HepG2 (cell line): ENCODE results near the gene AADACL4. TPM values are rescaled to one million over a fixed set of nuclear protein-coding genes. Genes with fewer than 3 reads are reported as not detected.

ENCODE experiments used
- ATAC-seq: fragments of 200-7000 bp; cut with Tn5 transposase; 3 replicates; pipeline ENCODE4 v1.9.1; 2020; ENCODE audit warnings: mild to moderate bottlenecking, moderate library complexity
- BruUV-seq: library from RNA; stranded (reverse); fragments of 400-500 nt; replicated peaks from 2 replicates; lab custom pipeline; 2021; lab: Mats Ljungman, UMichigan
- CTCF ChIA-PET: fragments of 300-600 bp; formaldehyde crosslinking; extraction: SDS; loops from one replicate; lab custom pipeline; 2021; ENCODE audit warnings: low total read pairs, inconsistent platforms, low intra/inter-chr PET ratio; lab: Yijun Ruan, JAX
- POLR2A ChIA-PET: fragments of 350-600 bp; sonication (Branson Sonifier 250); formaldehyde crosslinking; loops from one replicate; lab custom pipeline; 2020; ENCODE audit warnings: antibody characterized with exemption, inconsistent platforms; lab: Yijun Ruan, JAX
- DNase-seq: peaks from one replicate; pipeline ENCODE4 v3.0.0-alpha.2; 2015; ENCODE audit warnings: low spot score
- FAIRE-seq: peaks from 3 replicates; lab custom pipeline; 2011; peaks lifted over from hg19 to GRCh38; lab: Jason Lieb, UNC
- H2AFZ ChIP-seq: one replicate; pipeline ENCODE4 v1.6.1; 2011; ENCODE audit warnings: low read length, inconsistent platforms
- H3K27ac ChIP-seq: fragments of 300-600 bp; 3 replicates; pipeline ENCODE4 v1.8.0; 2011; ENCODE audit warnings: mixed run types, mild to moderate bottlenecking, mixed read lengths, low read length, inconsistent platforms; ENCODE audit not compliant: insufficient read depth; ENCODE audit errors: extremely low read length
- H3K27me3 ChIP-seq, 2 experiments: fragments of 200-600 bp in 1 of 2; 2 replicates in 1 of 2; 3 replicates in 1 of 2; pipeline versions ENCODE4 v1.6.0 to v1.8.0; 2011; ENCODE audit warnings: low read length in 2 of 2, mild to moderate bottlenecking in 2 of 2, moderate library complexity in 2 of 2, inconsistent platforms in 1 of 2; ENCODE audit not compliant: insufficient read depth in 2 of 2, control insufficient read depth in 1 of 2
- H3K36me3 ChIP-seq, 2 experiments: fragments of 200-600 bp in 1 of 2; replicated peaks in 1 of 2; 2 replicates in 1 of 2; 3 replicates in 1 of 2; pipeline versions ENCODE4 v1.5.1 to v1.8.0; 2011; ENCODE audit warnings: low read length in 2 of 2, inconsistent platforms in 1 of 2; ENCODE audit not compliant: insufficient read depth in 2 of 2, control insufficient read depth in 1 of 2
- H3K4me1 ChIP-seq: 2 replicates; pipeline ENCODE4 v1.5.1; 2012; ENCODE audit warnings: low read length, inconsistent platforms; ENCODE audit not compliant: insufficient read depth
- H3K4me2 ChIP-seq: 2 replicates; pipeline ENCODE4 v1.6.0; 2011; ENCODE audit warnings: low read depth, low read length, inconsistent platforms
- H3K4me3 ChIP-seq, 3 experiments: fragments of 200-600 bp in 1 of 3; sonication (generic), shearing (Covaris generic) in 1 of 3; replicated peaks in 1 of 3; 2 replicates each; pipeline ENCODE4 v1.5.1; 2011 to 2016; ENCODE audit warnings: low read length in 3 of 3, inconsistent platforms in 2 of 3, low read depth in 2 of 3, mild to moderate bottlenecking in 2 of 3, control low read depth in 1 of 3, mixed read lengths in 1 of 3; ENCODE audit not compliant: insufficient read depth in 1 of 3
- H3K79me2 ChIP-seq: one replicate; pipeline ENCODE4 v1.6.1; 2011; ENCODE audit warnings: low read length, inconsistent platforms; ENCODE audit not compliant: insufficient read depth
- H3K9ac ChIP-seq: 2 replicates; pipeline ENCODE4 v1.6.0; 2011; ENCODE audit warnings: mild to moderate bottlenecking, low read depth, low read length, inconsistent platforms; ENCODE audit not compliant: insufficient read depth
- H3K9me3 ChIP-seq: 2 replicates; pipeline ENCODE4 v1.5.1; 2012; ENCODE audit warnings: mild to moderate bottlenecking, low read length
- H4K20me1 ChIP-seq: 2 replicates; pipeline ENCODE4 v1.6.0; 2011; ENCODE audit warnings: inconsistent platforms, mild to moderate bottlenecking, low read length, moderate library complexity; ENCODE audit not compliant: insufficient read depth
- ATM ChIP-seq: fragments of 450-650 bp; IDR thresholded peaks from 2 replicates; pipeline ENCODE4 v1.7.1; 2017; ENCODE audit warnings: mild to moderate bottlenecking, borderline replicate concordance
- BCL6 ChIP-seq: IDR thresholded peaks from 2 replicates; pipeline ENCODE4 v1.6.1; 2016; ENCODE audit warnings: missing genetic modification reagents, missing compliant biosample characterization
- NFIC ChIP-seq: IDR thresholded peaks from 2 replicates; pipeline ENCODE4 v1.6.1; 2012; ENCODE audit warnings: mild to moderate bottlenecking, low read length, inconsistent platforms
- POLR2A ChIP-seq, 2 experiments: IDR thresholded peaks; 2 replicates each; pipeline ENCODE4 v1.6.1; 2011; ENCODE audit warnings: low read depth in 2 of 2, low read length in 2 of 2, mild to moderate bottlenecking in 1 of 2, moderate library complexity in 1 of 2; ENCODE audit not compliant: insufficient read depth in 1 of 2
- RBFOX2 ChIP-seq: fragments of 200-400 bp; formaldehyde crosslinking; IDR thresholded peaks from 2 replicates; pipeline ENCODE4 v1.6.1; 2017; ENCODE audit warnings: low read depth, mild to moderate bottlenecking, low read length
- RFX1 ChIP-seq: fragments of 450-650 bp; IDR thresholded peaks from 2 replicates; pipeline ENCODE4 v1.6.1; 2017
- TCF12 ChIP-seq, 2 experiments: fragments of 450-650 bp in 1 of 2; sonication (generic) in 1 of 2; formaldehyde crosslinking in 1 of 2; IDR thresholded peaks; 2 replicates each; pipeline versions ENCODE4 v1.6.1 to v1.8.0; 2017 to 2022; ENCODE audit warnings: antibody characterized with exemption in 1 of 2, mild to moderate bottlenecking in 1 of 2, missing genetic modification reagents in 1 of 2, moderate library complexity in 1 of 2
- ZNF17 ChIP-seq: sonication (generic); formaldehyde crosslinking; IDR thresholded peaks from 2 replicates; pipeline ENCODE4 v1.5.0; 2020; ENCODE audit warnings: mild to moderate bottlenecking, missing genetic modification reagents
- ZNF382 ChIP-seq: sonication (generic); formaldehyde crosslinking; IDR thresholded peaks from 2 replicates; pipeline ENCODE4 v1.5.0; 2020; ENCODE audit warnings: missing genetic modification reagents, mild to moderate bottlenecking, borderline replicate concordance
- ZNF652 ChIP-seq: IDR thresholded peaks from 2 replicates; pipeline ENCODE4 v1.6.1; 2016; ENCODE audit warnings: low read depth, borderline replicate concordance
- WGBS: methylation state at CpG from one replicate; pipeline ENCODE4 v1.1.6; 2017; ENCODE audit warnings: low lambda C conversion rate; 5-methylcytosine and 5-hydroxymethylcytosine counted together
- in situ Hi-C: cut with HindIII; loops from 2 replicates; pipeline ENCODE4 v1.10.0; 2017; ENCODE audit warnings: low pct_unique_long_range_greater_than_20kb; ENCODE audit not compliant: extremely low pct_ligation_motif_present
- intact Hi-C: fragments of 100-400 bp; cut with micrococcal nuclease; formaldehyde crosslinking; loops from one replicate; pipeline ENCODE4 v1.10.0; 2022; ENCODE audit not compliant: unreplicated experiment
- polyA plus RNA-seq, 8 experiments: library from polyadenylated mRNA; depleted of rRNA in 3 of 8; stranded (reverse) in 7 of 8; unstranded in 1 of 8; fragments of >200 nt; fragmentation: Illumina TruSeq in 4 of 8; extraction: Trizol in 4 of 8; gene quantifications; 2 replicates each; pipeline versions ENCODE4 v1.2.1 to v1.2.3, GENCODE V29; 2011 to 2016; ENCODE audit warnings: low read depth in 4 of 8, missing spikeins in 1 of 8, mixed read lengths in 1 of 8; ENCODE audit not compliant: insufficient read depth in 1 of 8
- total RNA-seq, 5 experiments: library from RNA; depleted of rRNA; stranded (reverse); fragments of >200 nt; fragmentation: Illumina TruSeq; extraction: Trizol; gene quantifications; 2 replicates each; pipeline ENCODE4 v1.2.3, GENCODE V29; 2016; ENCODE audit warnings: low read depth in 1 of 5
- TF ChIP-seq, protein P1 (sequence below): sonication (generic); formaldehyde crosslinking; IDR thresholded peaks from 2 replicates; pipeline ENCODE4 v1.5.1; 2020; ENCODE audit warnings: mild to moderate bottlenecking, missing genetic modification reagents, moderate library complexity

AADACL4 gene
- total and polyA plus RNA-seq, 2 of the 13 experiments (the other 11 are each of a cell fraction or from before 2014, with no cell fraction given) = not detected

DNA sequence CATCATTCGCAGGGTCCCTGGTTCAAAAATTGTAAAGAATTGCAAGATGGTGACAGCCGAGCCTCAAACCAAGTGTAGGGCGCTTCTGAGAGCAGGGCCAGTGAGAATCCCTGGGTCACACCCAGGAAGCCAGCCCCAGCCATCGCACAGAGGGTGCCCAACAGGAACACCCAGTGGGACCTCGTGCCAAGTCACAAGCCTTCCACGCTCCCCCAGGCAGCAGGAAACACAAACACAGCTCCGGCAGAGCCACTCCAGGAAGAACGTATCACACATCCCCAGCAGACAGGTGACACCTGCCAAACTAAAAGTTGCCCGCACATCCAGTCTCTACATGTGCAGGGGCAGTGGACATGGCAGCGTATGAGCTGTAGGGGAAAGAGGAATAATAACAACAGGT is 46.1 kb upstream of the AADACL4 start (continued):
- TF ChIP-seq TCF12 (IDR thresholded peaks at IDR 0.05) = no peak
- no peak for TF ChIP-seq TCF12 (CRISPR knock-in tag; IDR thresholded peaks at IDR 0.05)
- no peak for TF ChIP-seq NFIC
- no peak for TF ChIP-seq ATM
- TF ChIP-seq ZNF17 = no peak
- TF ChIP-seq RFX1 = no peak
- no peak for TF ChIP-seq BCL6

DNA sequence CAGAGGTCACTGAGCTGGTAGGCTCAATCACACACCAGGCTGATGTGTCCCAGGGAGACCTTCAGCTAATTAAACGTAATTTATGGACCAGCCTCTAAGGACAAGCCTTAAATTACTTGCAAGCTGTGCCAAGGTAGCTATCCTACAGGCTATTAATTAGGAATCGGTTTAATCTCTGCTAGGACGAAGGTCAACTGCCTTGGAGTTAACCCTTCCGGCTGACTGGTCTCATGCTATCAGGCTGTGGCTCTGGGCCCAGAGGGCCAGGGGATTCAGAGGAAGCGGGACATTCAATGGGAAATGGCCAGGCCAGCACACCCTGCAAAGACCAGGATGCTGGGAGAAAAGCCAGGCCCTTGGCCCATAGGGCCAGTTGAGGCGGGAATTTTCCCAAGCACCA is 44.9 kb upstream of the AADACL4 start:
- peaks cover 88% of the 10 kb centered on the region for H4K20me1 ChIP-seq
- TF ChIP-seq POLR2A (IDR thresholded peaks at IDR 0.05; ENCODE audit: insufficient read depth in 1 of 2, low read depth in 2 of 2, low read length in 2 of 2) (peak in 1 of 2 experiments; percentile 26; a peak in 1 of 4 replicates), ZNF652 (CRISPR knock-in tag) (0 out of 2 replicates have a peak, but pooled peaks have one; percentile 24), RBFOX2 (peak; percentile 27; the same call in 1 of the 2 replicates), ZNF382 (CRISPR knock-in tag) (no peak)
- TF ChIP-seq, protein P1, sequence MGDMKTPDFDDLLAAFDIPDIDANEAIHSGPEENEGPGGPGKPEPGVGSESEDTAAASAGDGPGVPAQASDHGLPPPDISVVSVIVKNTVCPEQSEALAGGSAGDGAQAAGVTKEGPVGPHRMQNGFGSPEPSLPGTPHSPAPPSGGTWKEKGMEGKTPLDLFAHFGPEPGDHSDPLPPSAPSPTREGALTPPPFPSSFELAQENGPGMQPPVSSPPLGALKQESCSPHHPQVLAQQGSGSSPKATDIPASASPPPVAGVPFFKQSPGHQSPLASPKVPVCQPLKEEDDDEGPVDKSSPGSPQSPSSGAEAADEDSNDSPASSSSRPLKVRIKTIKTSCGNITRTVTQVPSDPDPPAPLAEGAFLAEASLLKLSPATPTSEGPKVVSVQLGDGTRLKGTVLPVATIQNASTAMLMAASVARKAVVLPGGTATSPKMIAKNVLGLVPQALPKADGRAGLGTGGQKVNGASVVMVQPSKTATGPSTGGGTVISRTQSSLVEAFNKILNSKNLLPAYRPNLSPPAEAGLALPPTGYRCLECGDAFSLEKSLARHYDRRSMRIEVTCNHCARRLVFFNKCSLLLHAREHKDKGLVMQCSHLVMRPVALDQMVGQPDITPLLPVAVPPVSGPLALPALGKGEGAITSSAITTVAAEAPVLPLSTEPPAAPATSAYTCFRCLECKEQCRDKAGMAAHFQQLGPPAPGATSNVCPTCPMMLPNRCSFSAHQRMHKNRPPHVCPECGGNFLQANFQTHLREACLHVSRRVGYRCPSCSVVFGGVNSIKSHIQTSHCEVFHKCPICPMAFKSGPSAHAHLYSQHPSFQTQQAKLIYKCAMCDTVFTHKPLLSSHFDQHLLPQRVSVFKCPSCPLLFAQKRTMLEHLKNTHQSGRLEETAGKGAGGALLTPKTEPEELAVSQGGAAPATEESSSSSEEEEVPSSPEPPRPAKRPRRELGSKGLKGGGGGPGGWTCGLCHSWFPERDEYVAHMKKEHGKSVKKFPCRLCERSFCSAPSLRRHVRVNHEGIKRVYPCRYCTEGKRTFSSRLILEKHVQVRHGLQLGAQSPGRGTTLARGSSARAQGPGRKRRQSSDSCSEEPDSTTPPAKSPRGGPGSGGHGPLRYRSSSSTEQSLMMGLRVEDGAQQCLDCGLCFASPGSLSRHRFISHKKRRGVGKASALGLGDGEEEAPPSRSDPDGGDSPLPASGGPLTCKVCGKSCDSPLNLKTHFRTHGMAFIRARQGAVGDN (CRISPR knock-in tag) = peak; percentile 17; the same call in 1 of the 2 replicates
- ChIA-PET POLR2A (interaction anchor here (1.5 to 17.4 kb wide), 2 partner anchors 18 to 32 kb away, joined by 4 to 357 read pairs; partner anchors contain the start of gene DHRS3), CTCF (interaction anchor here (4.2 kb wide), 1 partner anchor 20 kb away, joined by 56 read pairs; the partner anchor contains the start of gene DHRS3)
- ATAC-seq (no peak), FAIRE-seq (no peak), DNase-seq (no peak)
- H3K9ac ChIP-seq = no peak overlapping the region
- WGBS = 93% methylated on average over 6 of the region's 6 CpGs
- peaks cover 16 to 68% of the 10 kb centered on the region in 2 experiments for H3K36me3 ChIP-seq
- H3K4me1 ChIP-seq = peaks cover 88% of the 10 kb centered on the region
- intact Hi-C loops (no loop called here), in situ Hi-C loops (no loop called here)
- no peaks in the 10 kb centered on the region for H3K27me3 ChIP-seq
- H3K4me3 ChIP-seq = no peak overlapping the region
- TSS peak; percentile 10 for BruUV-seq
- H2AFZ ChIP-seq = no peak overlapping the region
- H3K27ac ChIP-seq = no peak overlapping the region
- peaks cover 86% of the 10 kb centered on the region for H3K79me2 ChIP-seq
- H3K9me3 ChIP-seq = no peaks in the 10 kb centered on the region
- H3K4me2 ChIP-seq = no peak overlapping the region
